Dendritic cell treated with granulocyte-macrophage colony-stimulating factor and Interleukin-4, amounts not matched to agents 40 ng/mL and 50 ng/mL, for 4 days (primary cell): ENCODE measurements around the gene GALM.
"Not testable (repeated sequence)": the region's sequence is repeated elsewhere in the genome, so short reads cannot be mapped to it uniquely, and the experiment has no call there.

Source experiments
- H3K27ac Mint-ChIP-seq: one replicate; pipeline ENCODE4 v1.8.0; 2022; ENCODE audit warnings: mild to moderate bottlenecking, mixed read lengths
- H3K27me3 Mint-ChIP-seq: one replicate; pipeline ENCODE4 v1.8.0; 2022; ENCODE audit warnings: mild to moderate bottlenecking, mixed read lengths
- H3K36me3 Mint-ChIP-seq: one replicate; pipeline ENCODE4 v1.8.0; 2022; ENCODE audit warnings: low read depth, mixed read lengths
- H3K4me1 Mint-ChIP-seq: one replicate; pipeline ENCODE4 v1.8.0; 2022; ENCODE audit warnings: low read depth, mixed read lengths
- H3K4me3 Mint-ChIP-seq: one replicate; pipeline ENCODE4 v1.8.0; 2022; ENCODE audit warnings: mild to moderate bottlenecking, moderate library complexity, mixed read lengths
- H3K9me3 Mint-ChIP-seq: one replicate; pipeline ENCODE4 v1.8.0; 2022; ENCODE audit warnings: mixed read lengths
- intact Hi-C: fragments of 100-400 bp; cut with micrococcal nuclease; formaldehyde crosslinking; loops from one replicate; pipeline ENCODE4 v1.15.0; 2022

The GALM gene

DNA sequence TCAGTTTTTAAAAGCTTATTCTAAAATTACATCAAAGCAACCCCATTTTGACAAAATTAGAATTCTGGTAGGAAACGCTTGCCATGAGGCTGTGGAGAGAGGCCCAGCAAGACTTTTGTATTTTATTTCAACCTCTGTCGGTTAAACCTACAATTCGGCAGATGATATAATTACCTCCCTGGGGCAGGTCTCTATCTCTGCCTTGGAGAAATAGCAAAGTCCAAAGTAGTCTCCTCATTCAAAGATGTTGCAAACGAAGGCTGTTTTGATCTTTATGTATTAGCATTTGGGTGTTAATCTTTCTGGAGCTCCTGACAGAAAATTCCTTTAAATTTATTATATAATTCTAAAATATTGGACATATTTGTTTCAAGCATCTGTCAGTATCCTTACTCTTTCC, 35.6 kb downstream of the GALM start:
- no peaks in the 10 kb centered on the region for H3K4me1 Mint-ChIP-seq

DNA sequence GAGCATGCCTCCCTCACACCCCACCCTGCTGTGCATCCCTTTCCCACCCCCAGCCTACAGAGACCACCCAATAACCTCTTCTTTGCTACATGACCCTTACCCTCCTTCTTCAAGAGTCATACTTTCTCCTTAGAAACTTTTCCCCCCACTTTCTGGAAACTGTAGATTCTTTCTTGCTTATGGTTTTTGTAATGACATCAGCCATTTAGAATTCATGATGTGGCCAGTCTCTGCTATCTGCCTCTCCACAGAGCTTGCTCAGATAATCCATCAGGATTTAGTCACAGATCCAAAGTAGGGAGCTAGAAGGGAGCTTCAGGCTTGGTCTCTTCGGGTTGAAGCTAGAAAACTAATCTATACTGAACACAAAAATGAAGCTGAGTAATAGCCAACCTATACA, 36.5 kb downstream of the GALM start:
- H3K4me3 Mint-ChIP-seq: no peak overlapping the region
- no peak overlapping the region for H3K27ac Mint-ChIP-seq
- H3K36me3 Mint-ChIP-seq: peaks cover 77% of the 10 kb centered on the region
- no peaks in the 10 kb centered on the region for H3K9me3 Mint-ChIP-seq
- H3K27me3 Mint-ChIP-seq: no peaks in the 10 kb centered on the region
- no peaks in the 10 kb centered on the region for H3K4me1 Mint-ChIP-seq
- intact Hi-C loops: no loop called here

More for the DNA sequence above, 35.6 kb downstream of the GALM start:
- Mint-ChIP-seq H3K36me3 (peaks cover 77% of the 10 kb centered on the region), H3K27me3 (no peaks in the 10 kb centered on the region), H3K9me3 (no peaks in the 10 kb centered on the region), H3K4me3 (no peak overlapping the region), H3K27ac (no peak overlapping the region)
- intact Hi-C loops: no loop called here

DNA sequence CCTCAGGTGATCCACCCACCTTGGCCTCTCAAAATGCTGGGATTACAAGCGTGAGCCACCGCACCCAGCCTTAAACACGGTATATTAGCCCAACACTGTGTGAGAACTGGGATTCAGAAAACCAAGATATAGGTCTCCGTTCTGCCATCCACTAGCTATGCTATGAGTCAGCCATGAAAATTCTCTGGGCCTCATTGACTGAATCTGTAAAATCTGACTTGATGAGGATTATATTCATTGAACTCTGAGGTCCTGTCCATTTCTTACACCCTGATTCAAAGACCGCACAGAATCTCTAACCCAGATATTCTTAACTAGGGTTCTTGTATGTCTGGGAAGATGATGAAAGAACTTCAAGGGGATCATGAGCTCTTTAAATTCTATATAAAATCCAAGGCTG, 37.4 kb downstream of the GALM start:
- H3K4me3 Mint-ChIP-seq, H3K27me3 Mint-ChIP-seq, H3K9me3 Mint-ChIP-seq, H3K27ac Mint-ChIP-seq, H3K4me1 Mint-ChIP-seq, intact Hi-C loops: not testable (repeated sequence)
- H3K36me3 Mint-ChIP-seq: peaks cover 71% of the 10 kb centered on the region

- intact Hi-C loops: no loop called here
- Mint-ChIP-seq H3K27ac (no peak overlapping the region), H3K36me3 (peaks cover 72% of the 10 kb centered on the region), H3K4me1 (no peaks in the 10 kb centered on the region), H3K27me3 (no peaks in the 10 kb centered on the region), H3K4me3 (no peak overlapping the region), H3K9me3 (no peaks in the 10 kb centered on the region)
Observed at GRCh38 chr2:38704664-38705063, 38.8 kb downstream of the GALM start.

DNA sequence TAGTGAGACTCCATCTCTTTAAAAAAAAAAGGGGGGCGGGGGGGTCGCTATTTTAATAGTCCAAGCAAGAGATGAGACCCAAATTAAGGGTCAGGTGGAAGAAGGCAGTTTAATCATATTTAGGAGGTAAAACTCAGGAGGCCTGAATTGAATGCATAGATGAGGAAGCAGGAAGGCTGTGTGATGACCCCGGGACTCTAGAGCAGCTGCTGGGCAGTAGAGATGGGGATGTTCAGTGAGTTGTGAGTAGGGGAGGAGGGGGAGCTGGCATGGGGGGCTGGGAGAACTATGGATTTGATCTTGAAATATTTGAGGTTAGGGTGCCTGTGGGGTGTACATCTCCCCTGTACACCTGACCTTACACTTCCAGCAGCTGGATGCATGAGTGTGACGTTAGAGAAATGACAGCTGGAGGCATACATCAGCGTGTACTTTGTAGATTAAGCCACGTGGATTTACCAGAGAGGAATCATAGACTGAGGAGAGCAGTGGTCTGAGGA, 41.0 kb downstream of the GALM start:
- H3K9me3 Mint-ChIP-seq: no peaks in the 10 kb centered on the region
- H3K27me3 Mint-ChIP-seq: no peaks in the 10 kb centered on the region
- H3K4me3 Mint-ChIP-seq: no peak overlapping the region
- no peak overlapping the region for H3K27ac Mint-ChIP-seq
- peaks cover 80% of the 10 kb centered on the region for H3K36me3 Mint-ChIP-seq
- intact Hi-C loops: no loop called here
- no peaks in the 10 kb centered on the region for H3K4me1 Mint-ChIP-seq

DNA sequence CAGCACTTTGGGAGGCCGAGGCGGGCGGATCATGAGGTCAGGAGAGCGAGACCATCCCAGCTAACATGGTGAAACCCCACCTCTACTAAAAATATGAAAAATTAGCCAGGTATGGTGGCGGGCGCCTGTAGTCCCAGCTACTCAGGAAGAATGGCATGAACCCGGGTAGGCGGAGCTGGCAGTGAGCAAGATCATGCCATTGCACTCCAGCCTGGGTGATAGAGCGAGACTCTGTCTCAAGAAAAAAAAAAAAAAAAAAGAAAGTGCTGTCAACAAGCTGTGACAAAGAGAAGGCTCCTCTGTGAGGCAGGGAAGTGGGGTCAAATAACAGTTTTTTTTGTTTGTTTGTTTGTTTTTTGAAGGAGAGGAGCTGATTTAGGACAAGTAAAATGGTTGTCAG, 42.6 kb downstream of the GALM start:
- H3K9me3 Mint-ChIP-seq, H3K27ac Mint-ChIP-seq, intact Hi-C loops, H3K4me3 Mint-ChIP-seq, H3K27me3 Mint-ChIP-seq, H3K4me1 Mint-ChIP-seq: not testable (repeated sequence)
- peaks cover 80% of the 10 kb centered on the region for H3K36me3 Mint-ChIP-seq

DNA sequence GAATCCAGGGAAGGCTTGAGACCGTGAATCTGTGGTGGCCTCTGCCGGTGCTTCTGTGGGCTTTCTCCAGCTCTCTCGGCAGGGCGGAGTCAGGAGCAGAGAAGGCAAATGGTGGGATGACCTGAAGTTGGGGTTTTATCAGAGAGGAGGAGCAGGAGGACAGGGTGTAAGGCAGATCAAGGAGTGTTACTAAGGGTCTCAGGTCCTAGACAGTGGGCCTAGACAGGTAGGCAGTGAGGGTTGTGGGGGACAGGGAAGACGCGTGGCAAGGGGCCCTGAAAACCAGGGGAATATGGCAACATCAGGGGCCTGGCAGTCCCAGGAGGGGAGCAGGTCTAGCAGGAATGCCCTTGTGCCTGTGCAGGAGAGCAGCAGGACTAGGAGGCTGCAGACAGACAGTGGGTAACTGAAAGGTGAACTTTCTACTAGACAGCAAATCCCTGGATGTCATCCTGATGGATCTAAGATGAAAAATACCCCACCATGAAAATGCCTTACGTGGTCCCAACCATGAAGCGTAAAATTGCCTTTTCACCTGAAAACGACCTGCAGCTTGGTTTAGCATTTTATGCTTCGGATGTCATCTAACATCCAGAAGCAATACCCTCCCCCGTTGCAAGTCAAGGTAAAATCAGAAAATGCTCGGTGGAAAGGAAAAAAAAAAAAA, 43.1 kb downstream of the GALM start:
- H3K27me3 Mint-ChIP-seq: no peaks in the 10 kb centered on the region
- no peaks in the 10 kb centered on the region for H3K9me3 Mint-ChIP-seq
- H3K4me1 Mint-ChIP-seq: peaks cover 13% of the 10 kb centered on the region
- H3K4me3 Mint-ChIP-seq: no peak overlapping the region
- peaks cover 83% of the 10 kb centered on the region for H3K36me3 Mint-ChIP-seq
- intact Hi-C loops: no loop called here
- no peak overlapping the region for H3K27ac Mint-ChIP-seq

- Mint-ChIP-seq H3K4me3 (no peak overlapping the region), H3K9me3 (no peaks in the 10 kb centered on the region), H3K36me3 (peaks cover 88% of the 10 kb centered on the region), H3K27ac (no peak overlapping the region), H3K27me3 (no peaks in the 10 kb centered on the region), H3K4me1 (peaks cover 18% of the 10 kb centered on the region)
- intact Hi-C loops: no loop called here
Observed at GRCh38 chr2:38709567-38710194, 43.8 kb downstream of the GALM start.

DNA sequence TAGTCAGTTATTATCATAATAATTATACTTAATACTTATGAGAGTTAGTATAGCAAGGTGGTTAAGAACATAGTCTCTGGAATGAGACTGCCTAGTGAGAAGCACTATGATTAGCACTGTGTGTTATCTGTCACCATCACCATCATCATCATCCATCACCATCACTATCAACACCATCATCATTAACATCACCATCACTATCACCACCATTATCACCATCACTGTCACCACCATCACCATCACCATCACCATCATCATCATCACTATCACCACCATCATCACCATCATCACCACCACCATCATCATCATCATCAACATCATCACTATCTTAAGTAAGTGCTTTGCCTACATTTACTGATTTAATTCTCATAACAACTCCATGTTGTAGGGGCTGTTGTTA, 45.6 kb downstream of the GALM start:
- peaks cover 89% of the 10 kb centered on the region for H3K36me3 Mint-ChIP-seq
- no peak overlapping the region for H3K27ac Mint-ChIP-seq
- no peaks in the 10 kb centered on the region for H3K9me3 Mint-ChIP-seq
- H3K4me1 Mint-ChIP-seq: peaks cover 23% of the 10 kb centered on the region
- no peaks in the 10 kb centered on the region for H3K27me3 Mint-ChIP-seq
- intact Hi-C loops: no loop called here
- no peak overlapping the region for H3K4me3 Mint-ChIP-seq

GRCh38 chr2:38712413-38712812, 46.5 kb downstream of the GALM start:
- Mint-ChIP-seq H3K9me3 (no peaks in the 10 kb centered on the region), H3K4me1 (peaks cover 27% of the 10 kb centered on the region), H3K27ac (no peak overlapping the region), H3K27me3 (no peaks in the 10 kb centered on the region), H3K36me3 (peaks cover 89% of the 10 kb centered on the region), H3K4me3 (no peak overlapping the region)
- intact Hi-C loops: no loop called here

- no peak overlapping the region for H3K27ac Mint-ChIP-seq
- no peaks in the 10 kb centered on the region for H3K27me3 Mint-ChIP-seq
- intact Hi-C loops: no loop called here
- peaks cover 27% of the 10 kb centered on the region for H3K4me1 Mint-ChIP-seq
- no peaks in the 10 kb centered on the region for H3K9me3 Mint-ChIP-seq
- no peak overlapping the region for H3K4me3 Mint-ChIP-seq
- peaks cover 91% of the 10 kb centered on the region for H3K36me3 Mint-ChIP-seq
Observed at GRCh38 chr2:38712871-38713270, 47.0 kb downstream of the GALM start.

DNA sequence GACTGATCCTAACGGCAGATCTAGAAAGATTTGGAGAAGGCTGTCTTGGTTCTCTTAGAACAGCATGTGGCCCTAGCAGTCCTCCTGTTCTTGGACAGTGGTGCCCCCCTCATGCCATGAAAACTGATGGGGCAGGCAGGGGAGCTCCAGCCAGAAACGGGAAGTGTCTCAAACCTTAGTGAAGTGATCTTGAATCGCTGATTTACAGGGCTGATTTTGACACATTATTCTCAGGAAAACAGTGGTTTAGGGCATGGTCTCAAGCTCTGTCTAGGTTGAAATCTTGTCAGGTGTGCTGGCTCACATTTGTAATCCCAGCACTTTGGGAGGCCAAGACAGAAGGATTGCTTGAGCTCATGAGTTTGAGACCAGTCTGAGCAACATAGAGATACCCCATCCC, 47.4 kb downstream of the GALM start:
- no peak overlapping the region for H3K4me3 Mint-ChIP-seq
- H3K4me1 Mint-ChIP-seq: peaks cover 27% of the 10 kb centered on the region

GRCh38 chr2:38714941-38715340, 49.0 kb downstream of the GALM start:
- H3K9me3 Mint-ChIP-seq, H3K27me3 Mint-ChIP-seq, intact Hi-C loops, H3K4me3 Mint-ChIP-seq, H3K27ac Mint-ChIP-seq: not testable (repeated sequence)
- Mint-ChIP-seq H3K36me3 (peaks cover 91% of the 10 kb centered on the region), H3K4me1 (peaks cover 27% of the 10 kb centered on the region)

More for the DNA sequence above, 47.4 kb downstream of the GALM start:
- Mint-ChIP-seq H3K9me3 (no peaks in the 10 kb centered on the region), H3K27me3 (no peaks in the 10 kb centered on the region), H3K36me3 (peaks cover 95% of the 10 kb centered on the region), H3K27ac (no peak overlapping the region)
- intact Hi-C loops: no loop called here

DNA sequence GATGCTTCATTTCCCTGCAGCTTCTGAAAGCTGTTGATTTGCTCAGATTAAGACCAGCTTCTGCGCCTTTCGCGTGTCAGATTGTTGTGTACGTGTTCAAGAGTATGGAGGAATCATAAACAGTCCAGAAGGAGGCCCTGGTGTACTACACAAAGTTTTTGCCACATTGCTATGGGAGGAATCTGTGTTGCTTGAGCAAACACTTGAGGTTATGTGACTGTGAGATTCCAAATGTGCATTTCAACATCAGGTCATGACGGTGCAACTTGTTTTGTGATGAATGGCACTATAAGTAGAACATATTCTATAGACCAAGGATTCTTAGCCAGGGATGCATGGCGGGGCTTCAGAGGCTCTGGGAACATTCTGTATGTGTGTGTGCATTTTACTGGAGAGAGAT, 50.3 kb downstream of the GALM start:
- H3K9me3 Mint-ChIP-seq: peaks cover 9% of the 10 kb centered on the region
- no peak overlapping the region for H3K27ac Mint-ChIP-seq

GRCh38 chr2:38718601-38719000, 52.7 kb downstream of the GALM start:
- Mint-ChIP-seq H3K36me3 (peaks cover 93% of the 10 kb centered on the region), H3K27ac (no peak overlapping the region), H3K9me3 (peaks cover 9% of the 10 kb centered on the region), H3K4me3 (no peak overlapping the region), H3K4me1 (peaks cover 43% of the 10 kb centered on the region), H3K27me3 (no peaks in the 10 kb centered on the region)
- intact Hi-C loops: no loop called here

More for the DNA sequence above, 50.3 kb downstream of the GALM start:
- Mint-ChIP-seq H3K4me1 (peaks cover 36% of the 10 kb centered on the region), H3K4me3 (no peak overlapping the region), H3K36me3 (peaks cover 91% of the 10 kb centered on the region), H3K27me3 (no peaks in the 10 kb centered on the region)
- intact Hi-C loops: no loop called here
